SU-DHL-6 (cell line): ENCODE data around the gene URGCP.

Source experiments
- CTCF ChIP-seq: fragments of 200-600 bp; sonication (generic); IDR thresholded peaks from one replicate; pipeline ENCODE4 v1.5.1; 2017; ENCODE audit warnings: antibody characterized with exemption, mild to moderate bottlenecking, low read length, moderate library complexity; ENCODE audit not compliant: insufficient read depth, poor library complexity, severe bottlenecking
- EZH2phosphoT487 ChIP-seq: fragments of 200-600 bp; sonication (generic), shearing (Covaris generic); conservative IDR thresholded peaks from 2 replicates; pipeline ENCODE4 v1.6.1; 2018; ENCODE audit warnings: mild to moderate bottlenecking, antibody characterized with exemption, low read length, moderate library complexity, mixed read lengths

GRCh38 chr7:43953071-43953470 is 46.7 kb upstream of the URGCP start:
- TF ChIP-seq CTCF (no peak), EZH2phosphoT487 (no peak)
